ENCODE data around the gene DMKN. TPM values are rescaled to one million over a fixed set of nuclear protein-coding genes. Genes with fewer than 3 reads are reported as not detected.

The DMKN gene
- total and polyA plus RNA-seq, 4 donors = 1.4 to 9.4 (median 2.4) TPM

DNA sequence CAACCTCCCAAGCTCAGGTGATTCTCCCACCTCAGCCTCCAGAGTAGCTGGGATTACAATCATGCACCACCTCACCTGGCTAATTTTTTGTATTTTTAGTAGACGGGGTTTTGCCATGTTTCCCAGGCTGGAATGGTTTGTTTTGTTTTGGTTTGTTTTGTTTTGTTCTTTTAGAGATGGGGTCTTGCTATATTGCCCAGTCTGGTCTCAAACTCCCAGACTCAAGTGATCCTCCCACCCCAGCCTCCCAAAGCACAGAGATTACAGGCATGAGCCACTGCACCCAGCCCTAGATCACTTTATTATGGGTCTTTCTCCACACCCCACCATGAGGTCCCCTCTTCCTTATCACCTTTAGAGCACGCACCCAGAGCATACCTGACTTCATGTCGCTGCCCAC lies 15.2 kb downstream of the DMKN start:
- Histone ChIP-seq H3K9ac (ENCODE audit: low read depth in 1 of 2, low read length in 2 of 2) (no peak overlapping the region), H3K9me3 (ENCODE audit: control insufficient read depth in 4 of 4, low read length in 3 of 4) (no peaks in the 10 kb centered on the region), H3K4me3 (ENCODE audit: low read depth in 1 of 3, low read length in 3 of 3) (no peak overlapping the region), H3K4me1 (ENCODE audit: control insufficient read depth in 4 of 4, insufficient read depth in 4 of 4, low read length in 3 of 4) (peaks cover 0 to 6% (median 1%) of the 10 kb centered on the region in 4 donors), H3K27me3 (ENCODE audit: control insufficient read depth in 4 of 4, insufficient read depth in 4 of 4, low read length in 3 of 4) (no peaks in the 10 kb centered on the region), H3K36me3 (ENCODE audit: control insufficient read depth in 4 of 4, insufficient read depth in 3 of 4, low read depth in 1 of 4, low read length in 3 of 4) (no peaks in the 10 kb centered on the region), H3K27ac (ENCODE audit: low read depth in 1 of 2, low read length in 2 of 2) (no peak overlapping the region)
- DNase-seq (ENCODE audit: low spot score) = no peak
- TF ChIP-seq SP1 (IDR thresholded peaks at IDR 0.05) = no peak
- no peak for TF ChIP-seq RXRA (IDR thresholded peaks at IDR 0.05)
- TF ChIP-seq, protein P1, sequence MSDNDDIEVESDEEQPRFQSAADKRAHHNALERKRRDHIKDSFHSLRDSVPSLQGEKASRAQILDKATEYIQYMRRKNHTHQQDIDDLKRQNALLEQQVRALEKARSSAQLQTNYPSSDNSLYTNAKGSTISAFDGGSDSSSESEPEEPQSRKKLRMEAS (IDR thresholded peaks at IDR 0.05) = no peak
- TF ChIP-seq TAF1 (conservative IDR thresholded peaks at IDR 0.05) = no peak
- TF ChIP-seq, protein P2, sequence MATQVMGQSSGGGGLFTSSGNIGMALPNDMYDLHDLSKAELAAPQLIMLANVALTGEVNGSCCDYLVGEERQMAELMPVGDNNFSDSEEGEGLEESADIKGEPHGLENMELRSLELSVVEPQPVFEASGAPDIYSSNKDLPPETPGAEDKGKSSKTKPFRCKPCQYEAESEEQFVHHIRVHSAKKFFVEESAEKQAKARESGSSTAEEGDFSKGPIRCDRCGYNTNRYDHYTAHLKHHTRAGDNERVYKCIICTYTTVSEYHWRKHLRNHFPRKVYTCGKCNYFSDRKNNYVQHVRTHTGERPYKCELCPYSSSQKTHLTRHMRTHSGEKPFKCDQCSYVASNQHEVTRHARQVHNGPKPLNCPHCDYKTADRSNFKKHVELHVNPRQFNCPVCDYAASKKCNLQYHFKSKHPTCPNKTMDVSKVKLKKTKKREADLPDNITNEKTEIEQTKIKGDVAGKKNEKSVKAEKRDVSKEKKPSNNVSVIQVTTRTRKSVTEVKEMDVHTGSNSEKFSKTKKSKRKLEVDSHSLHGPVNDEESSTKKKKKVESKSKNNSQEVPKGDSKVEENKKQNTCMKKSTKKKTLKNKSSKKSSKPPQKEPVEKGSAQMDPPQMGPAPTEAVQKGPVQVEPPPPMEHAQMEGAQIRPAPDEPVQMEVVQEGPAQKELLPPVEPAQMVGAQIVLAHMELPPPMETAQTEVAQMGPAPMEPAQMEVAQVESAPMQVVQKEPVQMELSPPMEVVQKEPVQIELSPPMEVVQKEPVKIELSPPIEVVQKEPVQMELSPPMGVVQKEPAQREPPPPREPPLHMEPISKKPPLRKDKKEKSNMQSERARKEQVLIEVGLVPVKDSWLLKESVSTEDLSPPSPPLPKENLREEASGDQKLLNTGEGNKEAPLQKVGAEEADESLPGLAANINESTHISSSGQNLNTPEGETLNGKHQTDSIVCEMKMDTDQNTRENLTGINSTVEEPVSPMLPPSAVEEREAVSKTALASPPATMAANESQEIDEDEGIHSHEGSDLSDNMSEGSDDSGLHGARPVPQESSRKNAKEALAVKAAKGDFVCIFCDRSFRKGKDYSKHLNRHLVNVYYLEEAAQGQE (IDR thresholded peaks at IDR 0.05) = no peak
- TF ChIP-seq, protein P3, sequence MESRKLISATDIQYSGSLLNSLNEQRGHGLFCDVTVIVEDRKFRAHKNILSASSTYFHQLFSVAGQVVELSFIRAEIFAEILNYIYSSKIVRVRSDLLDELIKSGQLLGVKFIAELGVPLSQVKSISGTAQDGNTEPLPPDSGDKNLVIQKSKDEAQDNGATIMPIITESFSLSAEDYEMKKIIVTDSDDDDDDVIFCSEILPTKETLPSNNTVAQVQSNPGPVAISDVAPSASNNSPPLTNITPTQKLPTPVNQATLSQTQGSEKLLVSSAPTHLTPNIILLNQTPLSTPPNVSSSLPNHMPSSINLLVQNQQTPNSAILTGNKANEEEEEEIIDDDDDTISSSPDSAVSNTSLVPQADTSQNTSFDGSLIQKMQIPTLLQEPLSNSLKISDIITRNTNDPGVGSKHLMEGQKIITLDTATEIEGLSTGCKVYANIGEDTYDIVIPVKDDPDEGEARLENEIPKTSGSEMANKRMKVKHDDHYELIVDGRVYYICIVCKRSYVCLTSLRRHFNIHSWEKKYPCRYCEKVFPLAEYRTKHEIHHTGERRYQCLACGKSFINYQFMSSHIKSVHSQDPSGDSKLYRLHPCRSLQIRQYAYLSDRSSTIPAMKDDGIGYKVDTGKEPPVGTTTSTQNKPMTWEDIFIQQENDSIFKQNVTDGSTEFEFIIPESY (IDR thresholded peaks at IDR 0.05) = no peak
- TF ChIP-seq NR2F2 (IDR thresholded peaks at IDR 0.05) = no peak
- TF ChIP-seq HNF4A (conservative IDR thresholded peaks at IDR 0.05) = no peak
- TF ChIP-seq, protein P4, sequence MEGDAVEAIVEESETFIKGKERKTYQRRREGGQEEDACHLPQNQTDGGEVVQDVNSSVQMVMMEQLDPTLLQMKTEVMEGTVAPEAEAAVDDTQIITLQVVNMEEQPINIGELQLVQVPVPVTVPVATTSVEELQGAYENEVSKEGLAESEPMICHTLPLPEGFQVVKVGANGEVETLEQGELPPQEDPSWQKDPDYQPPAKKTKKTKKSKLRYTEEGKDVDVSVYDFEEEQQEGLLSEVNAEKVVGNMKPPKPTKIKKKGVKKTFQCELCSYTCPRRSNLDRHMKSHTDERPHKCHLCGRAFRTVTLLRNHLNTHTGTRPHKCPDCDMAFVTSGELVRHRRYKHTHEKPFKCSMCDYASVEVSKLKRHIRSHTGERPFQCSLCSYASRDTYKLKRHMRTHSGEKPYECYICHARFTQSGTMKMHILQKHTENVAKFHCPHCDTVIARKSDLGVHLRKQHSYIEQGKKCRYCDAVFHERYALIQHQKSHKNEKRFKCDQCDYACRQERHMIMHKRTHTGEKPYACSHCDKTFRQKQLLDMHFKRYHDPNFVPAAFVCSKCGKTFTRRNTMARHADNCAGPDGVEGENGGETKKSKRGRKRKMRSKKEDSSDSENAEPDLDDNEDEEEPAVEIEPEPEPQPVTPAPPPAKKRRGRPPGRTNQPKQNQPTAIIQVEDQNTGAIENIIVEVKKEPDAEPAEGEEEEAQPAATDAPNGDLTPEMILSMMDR (IDR thresholded peaks at IDR 0.05; ENCODE audit: low read depth, low read length, missing input control) = no peak
- TF ChIP-seq GABPA (IDR thresholded peaks at IDR 0.05 in 1 of 2, conservative IDR thresholded peaks at IDR 0.05 in 1 of 2) = no peak
- no peak for TF ChIP-seq EGR1 (IDR thresholded peaks at IDR 0.05; ENCODE audit: low read depth in 2 of 2)
- TF ChIP-seq, protein P5, sequence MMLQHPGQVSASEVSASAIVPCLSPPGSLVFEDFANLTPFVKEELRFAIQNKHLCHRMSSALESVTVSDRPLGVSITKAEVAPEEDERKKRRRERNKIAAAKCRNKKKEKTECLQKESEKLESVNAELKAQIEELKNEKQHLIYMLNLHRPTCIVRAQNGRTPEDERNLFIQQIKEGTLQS (IDR thresholded peaks at IDR 0.05) = no peak
- WGBS = 92% methylated on average over 3 of the region's 3 CpGs

DNA sequence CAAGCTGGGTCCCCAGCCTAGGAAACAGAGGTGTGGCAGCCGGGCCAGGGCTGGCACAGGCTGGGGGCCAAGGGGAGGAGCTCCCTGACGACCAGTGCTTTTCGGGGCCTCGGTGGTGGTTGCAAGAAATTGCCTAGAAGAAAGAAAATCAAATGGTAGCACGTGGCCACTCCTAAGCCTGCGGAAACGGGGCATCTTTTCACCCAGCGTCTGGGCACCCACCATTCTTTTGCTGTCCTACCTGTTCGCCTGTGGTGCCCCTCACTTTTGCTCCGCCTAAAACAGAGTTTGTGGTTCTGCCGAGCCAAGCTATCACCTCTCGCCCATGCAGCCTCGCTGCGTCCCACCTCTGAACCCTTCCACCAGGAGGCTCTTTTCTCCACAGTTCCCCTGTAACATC lies 16.0 kb downstream of the DMKN start:
- Histone ChIP-seq H3K27ac (ENCODE audit: low read depth in 1 of 2, low read length in 2 of 2) (no peak overlapping the region), H3K4me3 (ENCODE audit: low read depth in 1 of 3, low read length in 3 of 3) (no peak overlapping the region), H3K9ac (ENCODE audit: low read depth in 1 of 2, low read length in 2 of 2) (no peak overlapping the region), H3K27me3 (ENCODE audit: control insufficient read depth in 4 of 4, insufficient read depth in 4 of 4, low read length in 3 of 4) (no peaks in the 10 kb centered on the region), H3K9me3 (ENCODE audit: control insufficient read depth in 4 of 4, low read length in 3 of 4) (no peaks in the 10 kb centered on the region), H3K4me1 (ENCODE audit: control insufficient read depth in 4 of 4, insufficient read depth in 4 of 4, low read length in 3 of 4) (peaks cover 0 to 6% (median 1%) of the 10 kb centered on the region in 4 donors), H3K36me3 (ENCODE audit: control insufficient read depth in 4 of 4, insufficient read depth in 3 of 4, low read depth in 1 of 4, low read length in 3 of 4) (no peaks in the 10 kb centered on the region)
- DNase-seq (ENCODE audit: low spot score) = no peak
- WGBS = 93% methylated on average over 14 of the region's 14 CpGs
- no peak for TF ChIP-seq JUND (IDR thresholded peaks at IDR 0.05)
- TF ChIP-seq RAD21 (IDR thresholded peaks at IDR 0.05) = no peak
- TF ChIP-seq HNF4A (conservative IDR thresholded peaks at IDR 0.05) = no peak
- no peak for TF ChIP-seq EGR1 (IDR thresholded peaks at IDR 0.05; ENCODE audit: low read depth in 2 of 2)
- no peak for TF ChIP-seq HNF4G (IDR thresholded peaks at IDR 0.05)
- TF ChIP-seq, protein P4 (IDR thresholded peaks at IDR 0.05; ENCODE audit: low read depth, low read length, missing input control) = no peak
- TF ChIP-seq, protein P5 (IDR thresholded peaks at IDR 0.05) = no peak
- no peak for TF ChIP-seq FOXA1 (IDR thresholded peaks at IDR 0.05)
- TF ChIP-seq YY1 (IDR thresholded peaks at IDR 0.05) = no peak
- no peak for TF ChIP-seq RXRA (IDR thresholded peaks at IDR 0.05)
- TF ChIP-seq GABPA (IDR thresholded peaks at IDR 0.05 in 1 of 2, conservative IDR thresholded peaks at IDR 0.05 in 1 of 2) = no peak
- TF ChIP-seq SP1 (IDR thresholded peaks at IDR 0.05) = no peak
- TF ChIP-seq NR2F2 (IDR thresholded peaks at IDR 0.05) = no peak
- TF ChIP-seq, protein P1 (IDR thresholded peaks at IDR 0.05) = no peak
- no peak for TF ChIP-seq TAF1 (conservative IDR thresholded peaks at IDR 0.05)
